Endothelial cell of umbilical vein (primary cell): Measurements from ENCODE around the gene YBX3. TPM values are rescaled to one million over a fixed set of nuclear protein-coding genes. Genes with fewer than 3 reads are reported as not detected.

ENCODE experiments used
- BruUV-seq: library from RNA; stranded (reverse); fragments of 400-500 nt; replicated peaks from 2 replicates; lab custom pipeline; 2021; lab: Mats Ljungman, UMichigan
- CTCF ChIA-PET: fragments of 300-600, 350-600 bp; sonication (Branson Sonifier 250); formaldehyde crosslinking; loops from one replicate; lab custom pipeline; 2021; ENCODE audit warnings: antibody characterized with exemption, inconsistent platforms; lab: Charles Lee
- POLR2A ChIA-PET: fragments of 300-600, 350-600 bp; sonication (Branson Sonifier 250); formaldehyde crosslinking; loops from one replicate; lab custom pipeline; 2021; ENCODE audit warnings: antibody characterized with exemption, inconsistent platforms; lab: Charles Lee
- DNase-seq: peaks from one replicate; pipeline ENCODE4 v3.0.0-alpha.2; 2011; ENCODE audit warnings: low read depth, low spot score
- FAIRE-seq: peaks from 2 replicates; lab custom pipeline; 2011; peaks lifted over from hg19 to GRCh38; lab: Jason Lieb, UNC
- H2AFZ ChIP-seq: 2 replicates; pipeline ENCODE4 v1.6.0; 2012; ENCODE audit warnings: low read depth, low read length, control low read depth, inconsistent platforms
- H3K27ac ChIP-seq: 2 replicates; pipeline ENCODE4 v1.5.1; 2011; ENCODE audit warnings: low read depth, mild to moderate bottlenecking, control low read depth, low read length, moderate library complexity; ENCODE audit not compliant: insufficient read depth
- H3K27me3 ChIP-seq, 2 experiments: 2 replicates each; pipeline versions ENCODE4 v1.6.0 to v1.6.1; 2011; ENCODE audit warnings: low read length in 2 of 2, mixed read lengths in 1 of 2; ENCODE audit not compliant: control insufficient read depth in 2 of 2, insufficient read depth in 2 of 2
- H3K36me3 ChIP-seq, 2 experiments: 2 replicates in 1 of 2; 3 replicates in 1 of 2; pipeline ENCODE4 v1.5.1; 2011; ENCODE audit warnings: low read length in 2 of 2, mild to moderate bottlenecking in 1 of 2, moderate library complexity in 1 of 2; ENCODE audit not compliant: control insufficient read depth in 2 of 2, insufficient read depth in 2 of 2; ENCODE audit errors: extremely low read depth in 1 of 2
- H3K4me1 ChIP-seq: 3 replicates; pipeline ENCODE4 v1.5.1; 2011; ENCODE audit warnings: mild to moderate bottlenecking, low read length; ENCODE audit not compliant: control insufficient read depth, insufficient read depth; ENCODE audit errors: extremely low read depth
- H3K4me2 ChIP-seq: 2 replicates; pipeline ENCODE4 v1.6.1; 2011; ENCODE audit warnings: low read length, control low read depth, mixed read lengths; ENCODE audit not compliant: insufficient read depth
- H3K4me3 ChIP-seq, 3 experiments: fragments of 200-600 bp in 1 of 3; sonication (generic), shearing (Covaris generic) in 1 of 3; replicated peaks in 1 of 3; 2 replicates each; pipeline ENCODE4 v1.5.1; 2011 to 2016; ENCODE audit warnings: control low read depth in 3 of 3, low read length in 3 of 3, mild to moderate bottlenecking in 2 of 3, inconsistent platforms in 1 of 3, low read depth in 1 of 3, moderate library complexity in 1 of 3; ENCODE audit not compliant: insufficient read depth in 1 of 3
- H3K79me2 ChIP-seq: 2 replicates; pipeline ENCODE4 v1.6.0; 2012; ENCODE audit warnings: low read length, inconsistent platforms; ENCODE audit not compliant: control insufficient read depth, insufficient read depth
- H3K9ac ChIP-seq: replicated peaks from 2 replicates; pipeline ENCODE3; 2011; ENCODE audit warnings: low read length, control low read depth; ENCODE audit not compliant: insufficient read depth; ENCODE audit errors: extremely low read depth
- H3K9me1 ChIP-seq: replicated peaks from 3 replicates; pipeline ENCODE4 v1.6.0; 2011; ENCODE audit warnings: mild to moderate bottlenecking, low read length; ENCODE audit not compliant: control insufficient read depth, insufficient read depth; ENCODE audit errors: extremely low read depth
- H3K9me3 ChIP-seq: replicated peaks from 2 replicates; pipeline ENCODE4 v1.5.1; 2012; ENCODE audit warnings: low read length, inconsistent platforms; ENCODE audit not compliant: control insufficient read depth, insufficient read depth
- H4K20me1 ChIP-seq: replicated peaks from 2 replicates; pipeline ENCODE3; 2011; ENCODE audit warnings: mild to moderate bottlenecking, low read length; ENCODE audit not compliant: control insufficient read depth, insufficient read depth; ENCODE audit errors: extremely low read depth
- EZH2 ChIP-seq: IDR thresholded peaks from 2 replicates; pipeline ENCODE4 v1.6.1; 2012; ENCODE audit warnings: borderline replicate concordance, low read depth, mild to moderate bottlenecking, moderate library complexity, low read length, inconsistent platforms; ENCODE audit not compliant: severe bottlenecking
- FOS ChIP-seq: IDR thresholded peaks from 2 replicates; pipeline ENCODE4 v1.6.1; 2011; ENCODE audit warnings: mild to moderate bottlenecking, low read length, moderate library complexity, borderline replicate concordance; ENCODE audit not compliant: insufficient read depth
- GATA2 ChIP-seq: IDR thresholded peaks from 2 replicates; pipeline ENCODE4 v1.7.0; 2011; ENCODE audit warnings: low read depth, mild to moderate bottlenecking, moderate library complexity, mixed read lengths, low read length; ENCODE audit not compliant: insufficient read length, insufficient read depth
- JUN ChIP-seq: IDR thresholded peaks from 2 replicates; pipeline ENCODE4 v1.6.1; 2011; ENCODE audit warnings: borderline replicate concordance, low read depth; ENCODE audit not compliant: insufficient read length, insufficient read depth
- MYC ChIP-seq: IDR thresholded peaks from one replicate; pipeline ENCODE4 v1.6.1; 2011; ENCODE audit warnings: mild to moderate bottlenecking, low read depth, low read length
- POLR2A ChIP-seq: IDR thresholded peaks from 2 replicates; pipeline ENCODE4 v1.6.1; 2012; ENCODE audit warnings: low read depth, mild to moderate bottlenecking, control low read depth, low read length
- POLR2AphosphoS5 ChIP-seq: IDR thresholded peaks from 2 replicates; pipeline ENCODE4 v1.6.1; 2012; ENCODE audit warnings: low read depth, mild to moderate bottlenecking, control low read depth, low read length, moderate library complexity; ENCODE audit not compliant: insufficient read depth
- dilution Hi-C: fragments of 300-500 bp; cut with MboI; formaldehyde crosslinking; loops from one replicate; pipeline ENCODE4 v1.15.0; 2019; ENCODE audit warnings: low sequenced_read_pairs; ENCODE audit not compliant: extremely low pct_ligation_motif_present
- intact Hi-C: fragments of 100-400 bp; cut with micrococcal nuclease; formaldehyde crosslinking; loops from one replicate; pipeline ENCODE4 v1.10.0; 2022
- polyA plus RNA-seq, 4 experiments: library from polyadenylated mRNA; depleted of rRNA in 3 of 4; stranded (reverse) in 3 of 4; unstranded in 1 of 4; fragments of >200 nt; gene quantifications; 2 replicates each; pipeline versions ENCODE4 v1.2.1 to v1.2.3, GENCODE V29; 2011 to 2012; ENCODE audit warnings: missing spikeins in 1 of 4
- total RNA-seq: library from RNA; stranded (reverse); gene quantifications from 2 replicates; pipeline ENCODE4 v1.2.3, GENCODE V29; 2021
- TF ChIP-seq, protein P1 (sequence below), 2 donors: IDR thresholded peaks; 1 replicate in 1 of 2; 2 replicates in 1 of 2; pipeline ENCODE4 v1.5.1; 2011; ENCODE audit warnings: low read length in 2 of 2, mild to moderate bottlenecking in 2 of 2, moderate library complexity in 2 of 2, control low read depth in 1 of 2, inconsistent platforms in 1 of 2, low read depth in 1 of 2; ENCODE audit not compliant: insufficient read depth in 1 of 2; ENCODE audit errors: extremely low read depth in 1 of 2
- TF ChIP-seq, protein P2 (sequence below): IDR thresholded peaks from 2 replicates; pipeline ENCODE4 v1.6.1; 2011; ENCODE audit not compliant: insufficient read depth, insufficient read length

The YBX3 gene
- total and polyA plus RNA-seq, 2 donors (not counting 3 experiments of a cell fraction or from before 2014, with no cell fraction given): 137 to 441 TPM

- BruUV-seq: no TSS peak
- DNase-seq (no peak), FAIRE-seq (no peak)
- TF ChIP-seq, protein P1, sequence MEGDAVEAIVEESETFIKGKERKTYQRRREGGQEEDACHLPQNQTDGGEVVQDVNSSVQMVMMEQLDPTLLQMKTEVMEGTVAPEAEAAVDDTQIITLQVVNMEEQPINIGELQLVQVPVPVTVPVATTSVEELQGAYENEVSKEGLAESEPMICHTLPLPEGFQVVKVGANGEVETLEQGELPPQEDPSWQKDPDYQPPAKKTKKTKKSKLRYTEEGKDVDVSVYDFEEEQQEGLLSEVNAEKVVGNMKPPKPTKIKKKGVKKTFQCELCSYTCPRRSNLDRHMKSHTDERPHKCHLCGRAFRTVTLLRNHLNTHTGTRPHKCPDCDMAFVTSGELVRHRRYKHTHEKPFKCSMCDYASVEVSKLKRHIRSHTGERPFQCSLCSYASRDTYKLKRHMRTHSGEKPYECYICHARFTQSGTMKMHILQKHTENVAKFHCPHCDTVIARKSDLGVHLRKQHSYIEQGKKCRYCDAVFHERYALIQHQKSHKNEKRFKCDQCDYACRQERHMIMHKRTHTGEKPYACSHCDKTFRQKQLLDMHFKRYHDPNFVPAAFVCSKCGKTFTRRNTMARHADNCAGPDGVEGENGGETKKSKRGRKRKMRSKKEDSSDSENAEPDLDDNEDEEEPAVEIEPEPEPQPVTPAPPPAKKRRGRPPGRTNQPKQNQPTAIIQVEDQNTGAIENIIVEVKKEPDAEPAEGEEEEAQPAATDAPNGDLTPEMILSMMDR (IDR thresholded peaks at IDR 0.05; ENCODE audit: extremely low read depth in 1 of 2, insufficient read depth in 1 of 2, low read depth in 1 of 2, low read length in 2 of 2): no peak
- TF ChIP-seq POLR2A (no peak), JUN (no peak), POLR2AphosphoS5 (no peak), EZH2 (no peak), GATA2 (no peak), MYC (no peak), FOS (no peak)
- TF ChIP-seq, protein P2, sequence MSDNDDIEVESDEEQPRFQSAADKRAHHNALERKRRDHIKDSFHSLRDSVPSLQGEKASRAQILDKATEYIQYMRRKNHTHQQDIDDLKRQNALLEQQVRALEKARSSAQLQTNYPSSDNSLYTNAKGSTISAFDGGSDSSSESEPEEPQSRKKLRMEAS: no peak
- Histone ChIP-seq H3K4me1 (no peaks in the 10 kb centered on the region), H3K79me2 (peaks cover 86% of the 10 kb centered on the region), H3K9me1 (no peaks in the 10 kb centered on the region), H3K27ac (no peak overlapping the region), H4K20me1 (no peaks in the 10 kb centered on the region), H3K36me3 (peaks cover 17 to 55% of the 10 kb centered on the region in 2 experiments), H3K9me3 (no peaks in the 10 kb centered on the region), H3K9ac (no peak overlapping the region), H3K4me3 (no peak overlapping the region), H2AFZ (no peak overlapping the region), H3K27me3 (no peaks in the 10 kb centered on the region), H3K4me2 (no peak overlapping the region)
- intact Hi-C loops: no loop called here
- CTCF ChIA-PET: interaction anchor here (2.0 kb wide), 1 partner anchor 10 kb away, joined by 7 read pairs; no protein-coding TSS in a partner anchor
- dilution Hi-C loops: no loop called here
- POLR2A ChIA-PET: no interaction called here
Measured at GRCh38 chr12:10709808-10710207, 13.3 kb downstream of the YBX3 start.
